ENCODE results near the gene GDPD2.

- TF ChIP-seq POLR2AphosphoS5 (IDR thresholded peaks at IDR 0.05; ENCODE audit: low read depth, low read length) (no peak), TAF1 (IDR thresholded peaks at IDR 0.05; ENCODE audit: borderline replicate concordance, insufficient read depth, low read length) (no peak), FOXP2 (optimal IDR thresholded peaks at IDR 0.05; ENCODE audit: borderline replicate concordance, extremely low read depth, extremely low read length, insufficient read depth) (no peak)
Observed at GRCh38 chrX:70478526-70479245, 55.6 kb downstream of the GDPD2 start.

Measured in PFSK-1 (cell line).